ENCODE results near the gene LRCH1. TPM values are rescaled to one million over a fixed set of nuclear protein-coding genes. Genes with fewer than 3 reads are reported as not detected.

LRCH1 gene
- total and polyA plus RNA-seq, 10 of the 15 experiments (the other 5 are each of a cell fraction or from before 2014, with no cell fraction given), result 5.3 to 48.9 (median 14.4) TPM

- TF ChIP-seq NFXL1 (IDR thresholded peaks at IDR 0.05; ENCODE audit: borderline replicate concordance) (no peak), RELA (IDR thresholded peaks at IDR 0.05; ENCODE audit: borderline replicate concordance, partially characterized antibody) (peak; percentile 2), MTA2 (IDR thresholded peaks at IDR 0.05; ENCODE audit: low read depth) (peak; percentile 85; the same call in 1 of the 2 replicates), MXI1 (IDR thresholded peaks at IDR 0.05; ENCODE audit: low read depth, low read length) (no peak), REST (IDR thresholded peaks at IDR 0.05; ENCODE audit: low read depth, low read length) (no peak), TCF12 (IDR thresholded peaks at IDR 0.05; ENCODE audit: low read depth, low read length) (0 out of 2 replicates have a peak, but pooled peaks have one; percentile 4), RB1 (IDR thresholded peaks at IDR 0.05; ENCODE audit: borderline replicate concordance) (no peak; the same call in 1 of the 2 replicates), ATF7 (IDR thresholded peaks at IDR 0.05; ENCODE audit: low read depth) (peak; percentile 81), FOS (IDR thresholded peaks at IDR 0.05; ENCODE audit: borderline replicate concordance, extremely low read depth, insufficient read length) (no peak), CREB1 (IDR thresholded peaks at IDR 0.05; ENCODE audit: low read depth) (peak; percentile 24; the same call in 1 of the 2 replicates), SPI1 (IDR thresholded peaks at IDR 0.05; ENCODE audit: borderline replicate concordance, insufficient read depth, low read depth, low read length) (0 out of 2 replicates have a peak, but pooled peaks have one; percentile 16), EZH2 (IDR thresholded peaks at IDR 0.05; ENCODE audit: borderline replicate concordance, control insufficient read depth, low read depth, low read length) (no peak), WRNIP1 (IDR thresholded peaks at IDR 0.05; ENCODE audit: borderline replicate concordance, low read depth, low read length) (no peak), TCF3 (IDR thresholded peaks at IDR 0.05; ENCODE audit: borderline replicate concordance, insufficient read depth, low read depth, low read length) (no peak), FOXM1 (IDR thresholded peaks at IDR 0.05; ENCODE audit: low read depth, low read length) (peak; percentile 75; the same call in 1 of the 2 replicates), JUND (IDR thresholded peaks at IDR 0.05; ENCODE audit: low read depth, low read length) (no peak), KAT2A (conservative IDR thresholded peaks at IDR 0.05; ENCODE audit: control insufficient read depth, low read depth, low read length) (no peak), RUNX3 (IDR thresholded peaks at IDR 0.05; ENCODE audit: low read length) (peak; percentile 88), BHLHE40 (IDR thresholded peaks at IDR 0.05; ENCODE audit: borderline replicate concordance in 1 of 2, low read depth in 2 of 2, low read length in 1 of 2) (peak in 1 of 2 experiments; percentile 35; a peak in 2 of 4 replicates), SMARCA5 (IDR thresholded peaks at IDR 0.05) (peak; percentile 94), STAT3 (IDR thresholded peaks at IDR 0.05; ENCODE audit: low read depth, low read length) (0 out of 2 replicates have a peak, but pooled peaks have one; percentile 31), CHD4 (IDR thresholded peaks at IDR 0.05) (no peak), ESRRA (IDR thresholded peaks at IDR 0.05; ENCODE audit: low read length) (no peak), SREBF1 (IDR thresholded peaks at IDR 0.05; ENCODE audit: low read length) (no peak), IKZF2 (IDR thresholded peaks at IDR 0.05) (peak; percentile 85 to 88; a peak in 3 of 4 replicates), PKNOX1 (IDR thresholded peaks at IDR 0.05) (peak; percentile 39; the same call in 1 of the 2 replicates), MEF2A (IDR thresholded peaks at IDR 0.05; ENCODE audit: insufficient read depth, low read depth, low read length) (peak; percentile 87)
Measured at GRCh38 chr13:46605825-46606554, 53.0 kb downstream of the LRCH1 start (continued).

All from GM12878 (cell line).